H1 (cell line): ENCODE measurements around the gene DGKI. TPM values are rescaled to one million over a fixed set of nuclear protein-coding genes. Genes with fewer than 3 reads are reported as not detected.

Experiments used
- CTCF ChIA-PET: fragments of 300-600 bp; sonication (Branson Sonifier 250); formaldehyde crosslinking; loops from one replicate; lab custom pipeline; 2021; ENCODE audit not compliant: partially characterized antibody; lab: Charles Lee
- POLR2A ChIA-PET: fragments of 300-600 bp; sonication (Branson Sonifier 250); formaldehyde crosslinking; loops from one replicate; lab custom pipeline; 2021; ENCODE audit warnings: inconsistent platforms; ENCODE audit not compliant: partially characterized antibody; lab: Charles Lee
- DNase-seq, 2 experiments: peaks; one replicate each; pipeline versions ENCODE4 v3.0.0 to v3.0.0-alpha.2; 2010 to 2022; ENCODE audit warnings: low spot score in 2 of 2, low read depth in 1 of 2, mixed read lengths in 1 of 2
- FAIRE-seq: peaks from 2 replicates; lab custom pipeline; 2011; peaks lifted over from hg19 to GRCh38; lab: Jason Lieb, UNC
- H2AFZ ChIP-seq: 2 replicates; pipeline ENCODE4 v1.8.1; 2012; ENCODE audit warnings: low read length, inconsistent platforms
- H2AK5ac ChIP-seq: 2 replicates; pipeline ENCODE4 v1.6.1; 2013; ENCODE audit warnings: low read depth, low read length
- H2BK120ac ChIP-seq: replicated peaks from 2 replicates; pipeline ENCODE3; 2013; ENCODE audit warnings: low read depth, low read length, inconsistent platforms
- H2BK12ac ChIP-seq: 2 replicates; pipeline ENCODE4 v1.6.1; 2013; ENCODE audit warnings: low read depth, low read length
- H2BK15ac ChIP-seq: 2 replicates; pipeline ENCODE4 v1.6.1; 2013; ENCODE audit warnings: low read length
- H2BK20ac ChIP-seq: 2 replicates; pipeline ENCODE4 v1.6.1; 2013; ENCODE audit warnings: low read length
- H2BK5ac ChIP-seq: 2 replicates; pipeline ENCODE4 v1.6.1; 2013; ENCODE audit warnings: low read depth, low read length
- H3K14ac ChIP-seq: 2 replicates; pipeline ENCODE4 v1.6.1; 2013; ENCODE audit warnings: inconsistent platforms; ENCODE audit not compliant: insufficient read length
- H3K18ac ChIP-seq: 2 replicates; pipeline ENCODE4 v1.6.1; 2013; ENCODE audit warnings: low read length; ENCODE audit errors: extremely low read depth
- H3K23ac ChIP-seq: 2 replicates; pipeline ENCODE4 v1.6.1; 2013; ENCODE audit warnings: inconsistent platforms; ENCODE audit not compliant: insufficient read length
- H3K23me2 ChIP-seq: 2 replicates; pipeline ENCODE4 v1.6.1; 2013; ENCODE audit warnings: low read depth, low read length
- H3K27ac ChIP-seq: 2 replicates; pipeline ENCODE4 v1.6.1; 2011; ENCODE audit warnings: low read depth, low read length, inconsistent platforms
- H3K27me3 ChIP-seq, 4 experiments: replicated peaks in 1 of 4; 1 replicate in 1 of 4; 2 replicates in 3 of 4; pipeline versions ENCODE4 v1.6.1 to v1.8.1; 2011 to 2013; ENCODE audit warnings: low read length in 3 of 4, mild to moderate bottlenecking in 3 of 4, inconsistent platforms in 2 of 4, mixed read lengths in 2 of 4, moderate library complexity in 1 of 4; ENCODE audit not compliant: control insufficient read depth in 3 of 4, insufficient read depth in 3 of 4; ENCODE audit errors: extremely low read depth in 1 of 4
- H3K36me3 ChIP-seq, 4 experiments: 2 replicates each; pipeline versions ENCODE4 v1.6.1 to v1.8.1; 2011 to 2013; ENCODE audit warnings: mild to moderate bottlenecking in 4 of 4, low read length in 3 of 4, moderate library complexity in 2 of 4, control low read depth in 1 of 4, inconsistent platforms in 1 of 4; ENCODE audit not compliant: insufficient read depth in 4 of 4, control insufficient read depth in 2 of 4
- H3K4ac ChIP-seq: replicated peaks from 2 replicates; pipeline ENCODE3; 2013; ENCODE audit warnings: low read length, low read depth, mixed read lengths, inconsistent platforms; ENCODE audit not compliant: insufficient read length
- H3K4me1 ChIP-seq, 4 experiments: replicated peaks in 1 of 4; 1 replicate in 1 of 4; 2 replicates in 3 of 4; pipeline versions ENCODE4 v1.6.1 to v1.8.1; 2011 to 2013; ENCODE audit warnings: low read length in 3 of 4, inconsistent platforms in 2 of 4, mixed read lengths in 1 of 4; ENCODE audit not compliant: insufficient read depth in 4 of 4, control insufficient read depth in 3 of 4
- H3K4me2 ChIP-seq, 2 experiments: 2 replicates each; pipeline versions ENCODE4 v1.6.1 to v1.8.1; 2011 to 2013; ENCODE audit warnings: low read depth in 2 of 2, low read length in 2 of 2, control low read depth in 1 of 2, inconsistent platforms in 1 of 2, mild to moderate bottlenecking in 1 of 2; ENCODE audit not compliant: insufficient read depth in 1 of 2
- H3K4me3 ChIP-seq, 4 experiments: fragments of 200-600, 300-600 bp in 1 of 4; sonication (generic), shearing (Covaris generic), sonication (Bioruptor Twin) in 1 of 4; 2 replicates each; pipeline versions ENCODE4 v1.5.1 to v1.8.1; 2011 to 2016; ENCODE audit warnings: low read length in 4 of 4, low read depth in 3 of 4, control low read depth in 2 of 4, inconsistent platforms in 2 of 4, mild to moderate bottlenecking in 2 of 4, mixed read lengths in 1 of 4, moderate library complexity in 1 of 4; ENCODE audit not compliant: insufficient read depth in 2 of 4; ENCODE audit errors: extremely low read depth in 1 of 4
- H3K56ac ChIP-seq: replicated peaks from 2 replicates; pipeline ENCODE3; 2013; ENCODE audit warnings: low read depth, mild to moderate bottlenecking, mixed read lengths, low read length, inconsistent platforms; ENCODE audit not compliant: insufficient read length
- H3K79me1 ChIP-seq: 2 replicates; pipeline ENCODE4 v1.6.1; 2013; ENCODE audit warnings: low read depth, low read length, control low read depth
- H3K79me2 ChIP-seq, 2 experiments: 2 replicates each; pipeline versions ENCODE4 v1.6.1 to v1.8.1; 2012 to 2013; ENCODE audit warnings: low read length in 2 of 2, mild to moderate bottlenecking in 2 of 2, inconsistent platforms in 1 of 2; ENCODE audit not compliant: insufficient read depth in 2 of 2, control insufficient read depth in 1 of 2
- H3K9ac ChIP-seq, 4 experiments: replicated peaks in 1 of 4; 1 replicate in 1 of 4; 2 replicates in 3 of 4; pipeline versions ENCODE4 v1.6.1 to v1.8.1; 2011 to 2013; ENCODE audit warnings: low read depth in 3 of 4, low read length in 3 of 4, control low read depth in 2 of 4, mild to moderate bottlenecking in 2 of 4, moderate library complexity in 2 of 4, inconsistent platforms in 1 of 4; ENCODE audit errors: extremely low read depth in 1 of 4
- H3K9me3 ChIP-seq, 2 experiments: 2 replicates each; pipeline versions ENCODE4 v1.6.1 to v1.8.1; 2012 to 2013; ENCODE audit warnings: mild to moderate bottlenecking in 2 of 2, moderate library complexity in 2 of 2, control low read depth in 1 of 2, inconsistent platforms in 1 of 2, low read depth in 1 of 2, low read length in 1 of 2, mixed read lengths in 1 of 2; ENCODE audit not compliant: insufficient read depth in 2 of 2
- H4K20me1 ChIP-seq, 2 experiments: replicated peaks in 1 of 2; 2 replicates each; pipeline versions ENCODE3 to v1.8.1; 2011 to 2013; ENCODE audit warnings: inconsistent platforms in 2 of 2, low read length in 2 of 2, mild to moderate bottlenecking in 1 of 2; ENCODE audit not compliant: insufficient read depth in 2 of 2, control insufficient read depth in 1 of 2
- H4K5ac ChIP-seq: 2 replicates; pipeline ENCODE4 v1.6.1; 2013; ENCODE audit warnings: low read length, low read depth, mixed read lengths, inconsistent platforms; ENCODE audit not compliant: insufficient read length
- H4K8ac ChIP-seq: 2 replicates; pipeline ENCODE4 v1.8.0; 2013; ENCODE audit warnings: mild to moderate bottlenecking, moderate library complexity, low read length, inconsistent platforms; ENCODE audit not compliant: insufficient read depth; ENCODE audit errors: extremely low read depth
- H4K91ac ChIP-seq: replicated peaks from 2 replicates; pipeline ENCODE3; 2013; ENCODE audit warnings: low read length, mixed read lengths, inconsistent platforms; ENCODE audit not compliant: insufficient read length
- SP2 ChIP-seq: IDR thresholded peaks from 2 replicates; pipeline ENCODE4 v1.6.1; 2012; ENCODE audit warnings: mild to moderate bottlenecking, low read length, inconsistent platforms
- WGBS, 2 experiments: shearing (Covaris generic) in 1 of 2; methylation state at CpG; one replicate each; pipeline versions ENCODE4 v1.1.6 to v1.1.7; 2013 to 2015; ENCODE audit warnings: low lambda C conversion rate in 2 of 2, mixed read lengths in 2 of 2, inconsistent platforms in 1 of 2, low coverage in 1 of 2, missing lambda C conversion rate in 1 of 2; ENCODE audit not compliant: insufficient replicate concordance in 2 of 2, insufficient coverage in 1 of 2, insufficient read length in 1 of 2; ENCODE audit errors: extremely low coverage in 1 of 2, missing lambda C conversion rate in 1 of 2; 5-methylcytosine and 5-hydroxymethylcytosine counted together
- polyA plus RNA-seq, 7 experiments: library from polyadenylated mRNA; depleted of rRNA in 3 of 7; stranded (reverse) in 5 of 7; unstranded in 2 of 7; fragments of >200 nt in 5 of 7; fragments of 200-250 nt in 2 of 7; gene quantifications; 1 replicate in 5 of 7; 2 replicates in 1 of 7; 4 replicates in 1 of 7; pipeline versions ENCODE4 v1.2.1 to v1.2.3, GENCODE V29; 2011 to 2013; ENCODE audit warnings: missing spikeins in 2 of 7, mixed read lengths in 2 of 7
- total RNA-seq: library from RNA; stranded (reverse); fragmentation: NEBNext Ultra II Directional; extraction: Animal tissue kit (Norgen Biotek cat#: 25700); gene quantifications from 2 replicates; pipeline ENCODE4 v1.2.1, GENCODE V29; 2021

The DGKI gene
- total and polyA plus RNA-seq, 2 of the 8 experiments (the other 6 are each of a cell fraction or from before 2014, with no cell fraction given), result 0.20 to 0.71 TPM

DNA sequence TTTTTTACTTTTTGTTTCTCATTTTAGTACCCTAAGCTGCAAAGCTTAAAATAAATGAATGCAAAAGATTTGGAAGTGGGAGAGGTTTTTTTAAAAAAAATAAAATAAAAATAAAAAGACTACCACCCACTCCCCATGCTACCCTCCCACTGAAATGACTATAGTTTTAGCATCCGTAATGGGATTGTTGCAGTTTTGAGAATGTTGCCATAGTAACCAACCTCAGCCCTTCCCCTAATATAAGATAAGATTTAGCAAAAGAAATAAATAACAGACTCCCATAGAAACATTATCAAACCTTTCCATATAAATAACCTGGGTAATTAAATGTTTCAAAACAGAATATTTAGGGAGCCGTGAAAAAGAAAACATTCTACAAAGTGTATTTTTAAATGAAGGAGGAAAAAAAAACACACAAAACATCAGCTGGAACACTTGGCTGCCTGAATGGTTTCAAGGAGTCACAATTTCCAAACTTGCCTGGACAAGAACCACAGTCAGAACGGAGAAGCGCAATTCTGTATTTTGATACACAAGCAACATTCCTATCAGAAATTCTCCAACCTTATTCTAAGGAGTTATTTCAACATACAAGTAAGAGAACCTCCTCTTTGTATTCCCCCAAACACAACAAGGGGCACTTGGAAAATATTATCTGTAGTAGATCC lies 57.4 kb downstream of the DGKI start:
- DNase-seq (no peak), FAIRE-seq (no peak)
- Histone ChIP-seq H3K4me2 (no peak overlapping the region), H4K8ac (no peak overlapping the region), H2BK120ac (no peak overlapping the region), H3K23ac (no peak overlapping the region), H3K23me2 (peaks cover 3% of the 10 kb centered on the region; the same call in 1 of the 2 replicates), H4K91ac (no peak overlapping the region), H3K27me3 (no peaks in the 10 kb centered on the region), H3K4ac (no peak overlapping the region), H3K79me1 (no peaks in the 10 kb centered on the region), H3K79me2 (no peaks in the 10 kb centered on the region), H3K14ac (no peak overlapping the region), H2BK12ac (no peak overlapping the region), H3K4me3 (no peak overlapping the region), H2BK20ac (no peak overlapping the region), H3K18ac (no peak overlapping the region), H2AK5ac (no peak overlapping the region), H2BK15ac (no peak overlapping the region), H3K36me3 (no peaks in the 10 kb centered on the region), H2AFZ (no peak overlapping the region), H3K27ac (no peak overlapping the region), H3K9me3 (no peaks in the 10 kb centered on the region), H4K20me1 (no peaks in the 10 kb centered on the region), H3K4me1 (no peaks in the 10 kb centered on the region), H4K5ac (no peak overlapping the region), H3K9ac (no peak overlapping the region), H3K56ac (no peak overlapping the region), H2BK5ac (no peak overlapping the region)
- no peak for TF ChIP-seq SP2
- WGBS, 2 experiments, result 89% methylated on average over 4 of the region's 4 CpGs; no CpG with 5 or more reads in 1 of the 2 experiments
- POLR2A ChIA-PET, result no interaction called here
- CTCF ChIA-PET, result no interaction called here
